Panc1 (cell line): Measurements from ENCODE around the gene SLX4IP. TPM values are rescaled to one million over a fixed set of nuclear protein-coding genes. Genes with fewer than 3 reads are reported as not detected.

Experiments used
- ATAC-seq: fragments of 200-7000 bp; cut with Tn5 transposase; 2 replicates; pipeline ENCODE4 v1.9.1; 2020; ENCODE audit warnings: mild to moderate bottlenecking, moderate library complexity
- BruUV-seq: library from RNA; stranded (reverse); fragments of 400-500 nt; replicated peaks from 2 replicates; lab custom pipeline; 2021; lab: Mats Ljungman, UMichigan
- CTCF ChIA-PET: fragments of 300-600 bp; sonication (Branson Sonifier 250); formaldehyde crosslinking; loops from one replicate; lab custom pipeline; 2022; ENCODE audit warnings: antibody characterized with exemption; lab: Charles Lee
- POLR2A ChIA-PET: fragments of 300-600 bp; sonication (Branson Sonifier 250); formaldehyde crosslinking; loops from one replicate; lab custom pipeline; 2022; ENCODE audit warnings: antibody characterized with exemption; lab: Charles Lee
- DNase-seq: peaks from one replicate; pipeline ENCODE4 v3.0.0-alpha.2; 2010; ENCODE audit warnings: low read depth, low spot score
- H3K27ac ChIP-seq: 2 replicates; pipeline ENCODE4 v1.5.1; 2011; ENCODE audit warnings: mild to moderate bottlenecking, low read length, inconsistent platforms
- H3K27me3 ChIP-seq: fragments of 200-500 bp; sonication (Bioruptor generic); 2 replicates; pipeline ENCODE4 v1.6.0; 2014; ENCODE audit warnings: low read length, inconsistent platforms; ENCODE audit not compliant: control insufficient read depth, insufficient read depth
- H3K36me3 ChIP-seq: fragments of 200-500 bp; sonication (Bioruptor generic); 2 replicates; pipeline ENCODE4 v1.5.1; 2014; ENCODE audit warnings: inconsistent platforms, mild to moderate bottlenecking, low read length, moderate library complexity; ENCODE audit not compliant: control insufficient read depth, insufficient read depth
- H3K4me1 ChIP-seq: 2 replicates; pipeline ENCODE4 v1.5.1; 2011; ENCODE audit warnings: inconsistent platforms, mild to moderate bottlenecking, low read length, moderate library complexity; ENCODE audit not compliant: control insufficient read depth, insufficient read depth
- H3K4me3 ChIP-seq, 2 experiments: 2 replicates each; pipeline ENCODE4 v1.5.1; 2011 to 2012; ENCODE audit warnings: low read depth in 2 of 2, low read length in 2 of 2, mild to moderate bottlenecking in 2 of 2, inconsistent platforms in 1 of 2, moderate library complexity in 1 of 2
- H3K9me3 ChIP-seq: fragments of 200-500 bp; sonication (Bioruptor generic); 2 replicates; pipeline ENCODE4 v1.5.1; 2014; ENCODE audit warnings: low read depth, mild to moderate bottlenecking, inconsistent platforms, low read length, moderate library complexity; ENCODE audit not compliant: control insufficient read depth, insufficient read depth
- CTCF ChIP-seq: fragments of 450-650 bp; IDR thresholded peaks from 2 replicates; pipeline ENCODE4 v1.5.1; 2017; ENCODE audit warnings: mild to moderate bottlenecking
- POLR2AphosphoS5 ChIP-seq: IDR thresholded peaks from 2 replicates; pipeline ENCODE4 v1.6.1; 2012; ENCODE audit warnings: mild to moderate bottlenecking, low read depth, low read length, moderate library complexity
- REST ChIP-seq, 2 experiments: IDR thresholded peaks; 2 replicates each; pipeline ENCODE4 v1.6.1; 2011 to 2012; ENCODE audit warnings: low read depth in 2 of 2, control low read depth in 1 of 2, low read length in 1 of 2, mild to moderate bottlenecking in 1 of 2, moderate library complexity in 1 of 2; ENCODE audit not compliant: insufficient read depth in 1 of 2
- SIN3A ChIP-seq: IDR thresholded peaks from 2 replicates; pipeline ENCODE4 v1.6.1; 2012; ENCODE audit warnings: low read depth, mild to moderate bottlenecking, low read length, moderate library complexity, borderline replicate concordance; ENCODE audit not compliant: insufficient read depth
- TCF7L2 ChIP-seq: IDR thresholded peaks from 2 replicates; pipeline ENCODE4 v1.6.1; 2011; ENCODE audit warnings: mild to moderate bottlenecking, low read depth, low read length, inconsistent platforms
- in situ Hi-C: cut with HindIII; loops from 2 replicates; pipeline ENCODE4 v1.10.0; 2016; ENCODE audit warnings: low sequenced_read_pairs, low pct_unique_long_range_greater_than_20kb
- intact Hi-C: fragments of 100-400 bp; cut with micrococcal nuclease; formaldehyde crosslinking; loops from one replicate; pipeline ENCODE4 v1.10.0; 2022; ENCODE audit not compliant: unreplicated experiment
- total RNA-seq: library from RNA; stranded (reverse); gene quantifications from one replicate; pipeline ENCODE4 v1.2.1, GENCODE V29; 2021; ENCODE audit not compliant: unreplicated experiment

SLX4IP gene
- total RNA-seq, 1 experiment from 2014 or later = 5.4 TPM

GRCh38 chr20:10542442-10542841, 107.3 kb downstream of the SLX4IP start:
- Histone ChIP-seq H3K9me3 (no peaks in the 10 kb centered on the region), H3K27me3 (no peaks in the 10 kb centered on the region), H3K4me3 (no peak overlapping the region), H3K4me1 (peaks cover 20% of the 10 kb centered on the region), H3K27ac (no peak overlapping the region), H3K36me3 (no peaks in the 10 kb centered on the region)
- in situ Hi-C loops = no loop called here
- intact Hi-C loops = no loop called here
- DNase-seq (no peak), ATAC-seq (no peak)
- POLR2A ChIA-PET = no interaction called here
- no TSS peak for BruUV-seq
- TF ChIP-seq POLR2AphosphoS5 (no peak), CTCF (no peak), REST (IDR thresholded peaks at IDR 0.05; ENCODE audit: insufficient read depth in 1 of 2, low read depth in 2 of 2, low read length in 1 of 2) (no peak), TCF7L2 (no peak), SIN3A (no peak)
- CTCF ChIA-PET = no interaction called here

GRCh38 chr20:10543480-10543879, 108.4 kb downstream of the SLX4IP start:
- no peak for ATAC-seq
- CTCF ChIA-PET = no interaction called here
- H3K36me3 ChIP-seq = no peaks in the 10 kb centered on the region
- TF ChIP-seq SIN3A (no peak), POLR2AphosphoS5 (no peak), REST (IDR thresholded peaks at IDR 0.05; ENCODE audit: insufficient read depth in 1 of 2, low read depth in 2 of 2, low read length in 1 of 2) (no peak), CTCF (no peak), TCF7L2 (no peak)
- in situ Hi-C loops (no loop called here), intact Hi-C loops (no loop called here)
- no peak for DNase-seq
- BruUV-seq = no TSS peak
- H3K9me3 ChIP-seq = no peaks in the 10 kb centered on the region
- no peak overlapping the region for H3K27ac ChIP-seq
- no peaks in the 10 kb centered on the region for H3K27me3 ChIP-seq
- peaks cover 20% of the 10 kb centered on the region for H3K4me1 ChIP-seq
- H3K4me3 ChIP-seq = no peak overlapping the region
- POLR2A ChIA-PET = no interaction called here
